HEK293 (cell line): Measurements from ENCODE around the gene TMEM203.

ENCODE experiments used
- BCL11B ChIP-seq: fragments of 450-650 bp; formaldehyde crosslinking; IDR thresholded peaks from 2 replicates; pipeline ENCODE4 v1.5.1; 2016; ENCODE audit warnings: low read depth, missing biosample characterization, missing genetic modification characterization
- FEZF1 ChIP-seq: fragments of 450-650 bp; formaldehyde crosslinking; IDR thresholded peaks from 2 replicates; pipeline ENCODE4 v1.5.1; 2016; ENCODE audit warnings: missing biosample characterization, missing genetic modification characterization
- GLI4 ChIP-seq: fragments of 450-650 bp; formaldehyde crosslinking; IDR thresholded peaks from 2 replicates; pipeline ENCODE4 v1.5.1; 2016; ENCODE audit warnings: missing biosample characterization, missing genetic modification characterization
- OSR2 ChIP-seq: fragments of 450-650 bp; formaldehyde crosslinking; IDR thresholded peaks from 2 replicates; pipeline ENCODE4 v1.5.1; 2016; ENCODE audit warnings: missing biosample characterization, missing genetic modification characterization
- PRDM10 ChIP-seq: fragments of 450-650 bp; formaldehyde crosslinking; IDR thresholded peaks from 2 replicates; pipeline ENCODE4 v1.5.1; 2016; ENCODE audit warnings: missing biosample characterization, missing genetic modification characterization
- PRDM6 ChIP-seq: fragments of 450-650 bp; formaldehyde crosslinking; IDR thresholded peaks from 2 replicates; pipeline ENCODE4 v1.5.1; 2017; ENCODE audit warnings: missing biosample characterization, missing genetic modification characterization
- SALL2 ChIP-seq: fragments of 450-650 bp; formaldehyde crosslinking; IDR thresholded peaks from 2 replicates; pipeline ENCODE4 v1.5.0; 2017; ENCODE audit warnings: missing biosample characterization, mild to moderate bottlenecking, missing genetic modification characterization, borderline replicate concordance
- SP7 ChIP-seq: fragments of 450-650 bp; formaldehyde crosslinking; IDR thresholded peaks from 2 replicates; pipeline ENCODE4 v1.5.1; 2016; ENCODE audit warnings: missing biosample characterization, missing genetic modification characterization
- YY2 ChIP-seq: fragments of 450-650 bp; formaldehyde crosslinking; IDR thresholded peaks from 2 replicates; pipeline ENCODE4 v1.5.1; 2016; ENCODE audit warnings: missing biosample characterization, missing genetic modification characterization
- ZFP69B ChIP-seq: fragments of 450-650 bp; formaldehyde crosslinking; IDR thresholded peaks from 2 replicates; pipeline ENCODE4 v1.5.1; 2016; ENCODE audit warnings: missing biosample characterization, missing genetic modification characterization
- ZNF132 ChIP-seq: fragments of 450-650 bp; formaldehyde crosslinking; IDR thresholded peaks from 2 replicates; pipeline ENCODE4 v1.5.1; 2017; ENCODE audit warnings: missing biosample characterization, missing genetic modification characterization, borderline replicate concordance
- ZNF148 ChIP-seq: fragments of 450-650 bp; formaldehyde crosslinking; IDR thresholded peaks from 2 replicates; pipeline ENCODE4 v1.5.0; 2017; ENCODE audit warnings: missing biosample characterization, missing genetic modification characterization, borderline replicate concordance
- ZNF311 ChIP-seq: fragments of 450-650 bp; formaldehyde crosslinking; IDR thresholded peaks from 2 replicates; pipeline ENCODE4 v1.5.1; 2017; ENCODE audit warnings: missing biosample characterization, missing genetic modification characterization, borderline replicate concordance
- ZNF350 ChIP-seq: fragments of 450-650 bp; formaldehyde crosslinking; IDR thresholded peaks from 2 replicates; pipeline ENCODE4 v1.5.0; 2017; ENCODE audit warnings: missing biosample characterization, mild to moderate bottlenecking, missing genetic modification characterization
- ZNF354C ChIP-seq: fragments of 450-650 bp; formaldehyde crosslinking; IDR thresholded peaks from 2 replicates; pipeline ENCODE4 v1.5.1; 2016; ENCODE audit warnings: missing biosample characterization, missing genetic modification characterization, low read depth, borderline replicate concordance
- ZNF37A ChIP-seq: fragments of 450-650 bp; IDR thresholded peaks from 2 replicates; pipeline ENCODE4 v1.5.1; 2018; ENCODE audit warnings: missing biosample characterization, missing genetic modification characterization
- ZNF394 ChIP-seq: fragments of 450-650 bp; formaldehyde crosslinking; IDR thresholded peaks from 2 replicates; pipeline ENCODE4 v1.5.1; 2016; ENCODE audit warnings: missing biosample characterization, missing genetic modification characterization, mild to moderate bottlenecking, moderate library complexity, borderline replicate concordance
- ZNF501 ChIP-seq: fragments of 450-650 bp; formaldehyde crosslinking; IDR thresholded peaks from 2 replicates; pipeline ENCODE4 v1.5.1; 2016; ENCODE audit warnings: missing biosample characterization, missing genetic modification characterization
- ZNF521 ChIP-seq: fragments of 450-650 bp; formaldehyde crosslinking; IDR thresholded peaks from 2 replicates; pipeline ENCODE4 v1.5.1; 2017; ENCODE audit warnings: missing biosample characterization, mild to moderate bottlenecking, missing genetic modification characterization
- ZNF555 ChIP-seq: fragments of 450-650 bp; formaldehyde crosslinking; conservative IDR thresholded peaks from 2 replicates; pipeline ENCODE4 v1.5.1; 2017; ENCODE audit warnings: missing biosample characterization, mild to moderate bottlenecking, missing genetic modification characterization, inconsistent platforms
- ZNF571 ChIP-seq: fragments of 450-650 bp; formaldehyde crosslinking; IDR thresholded peaks from 2 replicates; pipeline ENCODE4 v1.5.0; 2017; ENCODE audit warnings: missing biosample characterization, missing genetic modification characterization
- ZNF621 ChIP-seq: fragments of 450-650 bp; formaldehyde crosslinking; IDR thresholded peaks from 2 replicates; pipeline ENCODE4 v1.5.1; 2017; ENCODE audit warnings: missing biosample characterization, missing genetic modification characterization
- ZNF629 ChIP-seq: fragments of 450-650 bp; formaldehyde crosslinking; IDR thresholded peaks from 2 replicates; pipeline ENCODE4 v1.5.1; 2017; ENCODE audit warnings: missing biosample characterization, missing genetic modification characterization
- ZNF639 ChIP-seq: fragments of 450-650 bp; formaldehyde crosslinking; IDR thresholded peaks from 2 replicates; pipeline ENCODE4 v1.5.1; 2016; ENCODE audit warnings: missing biosample characterization, missing genetic modification characterization
- ZNF670 ChIP-seq: fragments of 450-650 bp; formaldehyde crosslinking; IDR thresholded peaks from 2 replicates; pipeline ENCODE4 v1.5.1; 2016; ENCODE audit warnings: missing biosample characterization, missing genetic modification characterization, low read depth
- ZNF692 ChIP-seq: fragments of 450-650 bp; formaldehyde crosslinking; IDR thresholded peaks from 2 replicates; pipeline ENCODE4 v1.5.1; 2016; ENCODE audit warnings: missing biosample characterization, missing genetic modification characterization
- ZNF747 ChIP-seq: fragments of 450-650 bp; formaldehyde crosslinking; IDR thresholded peaks from 2 replicates; pipeline ENCODE4 v1.5.1; 2016; ENCODE audit warnings: missing biosample characterization, missing genetic modification characterization
- ZNF792 ChIP-seq: fragments of 450-650 bp; formaldehyde crosslinking; IDR thresholded peaks from 2 replicates; pipeline ENCODE4 v1.5.1; 2016; ENCODE audit warnings: missing biosample characterization, missing genetic modification characterization
- ZNF830 ChIP-seq: fragments of 450-650 bp; IDR thresholded peaks from 2 replicates; pipeline ENCODE4 v1.5.0; 2018; ENCODE audit warnings: missing biosample characterization, missing genetic modification characterization, low read depth, mild to moderate bottlenecking, moderate library complexity
- ZNF843 ChIP-seq: fragments of 450-650 bp; formaldehyde crosslinking; IDR thresholded peaks from 2 replicates; pipeline ENCODE4 v1.5.1; 2016; ENCODE audit warnings: missing biosample characterization, missing genetic modification characterization

Gene TMEM203

GRCh38 chr9:137188490-137189296, 16.8 kb downstream of the TMEM203 start, which contains the start of the genes ANAPC2 and SSNA1 (continued):
- TF ChIP-seq GLI4 (tag by site-specific recombination) (no peak), ZNF354C (no peak), ZNF670 (tag by site-specific recombination) (no peak), PRDM6 (no peak), ZNF37A (tag by site-specific recombination) (no peak), ZNF394 (peak; percentile 100), OSR2 (tag by site-specific recombination) (peak; percentile 60), ZNF830 (tag by site-specific recombination) (no peak), YY2 (peak; percentile 99), ZFP69B (tag by site-specific recombination) (peak; percentile 95), ZNF629 (peak; percentile 98), ZNF639 (peak; percentile 92; the same call in 1 of the 2 replicates), SP7 (tag by site-specific recombination) (peak; percentile 84), ZNF571 (tag by site-specific recombination) (no peak), PRDM10 (tag by site-specific recombination) (peak; percentile 61), ZNF311 (tag by site-specific recombination) (no peak), ZNF792 (tag by site-specific recombination) (no peak), ZNF521 (tag by site-specific recombination) (no peak), ZNF555 (tag by site-specific recombination) (no peak), FEZF1 (tag by site-specific recombination) (0 out of 2 replicates have a peak, but pooled peaks have one; percentile 14), ZNF132 (no peak), ZNF621 (tag by site-specific recombination) (no peak), ZNF747 (no peak), ZNF692 (peak; percentile 98), ZNF350 (tag by site-specific recombination) (no peak), SALL2 (no peak), ZNF843 (tag by site-specific recombination) (peak; percentile 78), ZNF501 (tag by site-specific recombination) (peak; percentile 51), ZNF148 (tag by site-specific recombination) (no peak; the same call in 1 of the 2 replicates), BCL11B (no peak)
